Hypothalamus (tissue), 51 donors: Measurements from ENCODE around the gene ZNF628.

Experiments
- DNase-seq, 51 donors: peaks; one replicate each; lab custom pipeline; 2025; lab: John Stamatoyannopoulos, UW

Gene ZNF628

GRCh38 chr19:55476100-55476775 is at the start of gene ZNF628:
TSS of gene ZNF628 (plus strand) at chr19:55476617. CDS start at chr19:55479911, 3,294 bp downstream.
- DNase-seq = peak; percentile 80 to 99 (median 98)

DNA sequence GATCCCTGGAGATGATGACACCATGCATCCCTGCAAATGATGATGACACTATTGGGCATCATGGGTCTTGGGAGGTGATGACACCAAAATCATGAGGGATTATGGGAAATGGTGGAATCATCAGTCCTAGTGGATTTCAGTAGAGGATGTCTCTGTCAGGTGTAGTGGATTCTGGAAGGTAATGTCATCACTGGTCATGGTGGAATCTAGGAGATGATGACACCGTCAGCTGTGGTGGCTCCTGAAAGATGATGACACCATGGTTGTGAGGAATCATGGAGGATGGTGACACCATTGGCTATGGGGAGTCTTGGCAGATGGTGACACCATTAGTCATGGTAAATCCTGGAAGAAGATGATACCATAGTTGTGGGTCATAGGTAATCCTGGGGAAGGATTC is 45.2 kb upstream of the ZNF628 start:
- DNase-seq = no peak

DNA sequence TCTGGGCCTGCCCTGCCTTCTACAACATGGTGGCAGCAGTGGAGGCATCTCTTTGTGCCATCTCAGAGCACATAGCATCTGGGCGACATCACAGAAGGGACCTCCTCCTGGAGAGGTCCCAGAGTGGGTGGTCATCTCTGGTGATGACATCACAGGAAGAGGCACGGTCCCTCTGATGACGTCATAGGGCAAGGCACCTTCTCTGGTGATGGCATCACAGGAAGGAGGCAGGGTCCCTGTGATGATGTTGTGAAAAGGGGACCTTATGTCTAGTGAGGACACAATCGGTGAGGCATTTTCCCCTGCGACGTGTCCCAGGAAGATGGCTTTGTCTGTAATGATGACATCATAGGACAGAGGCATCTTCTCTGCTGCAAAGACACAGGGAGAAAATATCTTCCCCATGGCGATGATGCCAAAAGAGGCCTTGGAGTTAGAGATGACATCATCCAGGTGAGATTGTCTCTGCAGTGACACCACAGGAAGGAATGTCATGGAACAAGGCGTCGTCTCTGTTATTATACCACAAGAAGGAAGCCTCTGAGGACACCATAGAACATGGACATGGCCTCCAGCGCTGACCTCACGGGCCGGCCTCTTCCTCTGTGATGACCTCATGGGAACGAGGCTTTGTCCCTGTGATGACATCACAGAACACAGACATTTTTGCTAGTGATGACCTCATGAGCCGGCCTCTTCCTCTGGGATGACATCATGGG is 44.0 kb upstream of the ZNF628 start:
- no peak for DNase-seq

GRCh38 chr19:55433292-55433691 is 43.1 kb upstream of the ZNF628 start:
- no peak for DNase-seq

DNA sequence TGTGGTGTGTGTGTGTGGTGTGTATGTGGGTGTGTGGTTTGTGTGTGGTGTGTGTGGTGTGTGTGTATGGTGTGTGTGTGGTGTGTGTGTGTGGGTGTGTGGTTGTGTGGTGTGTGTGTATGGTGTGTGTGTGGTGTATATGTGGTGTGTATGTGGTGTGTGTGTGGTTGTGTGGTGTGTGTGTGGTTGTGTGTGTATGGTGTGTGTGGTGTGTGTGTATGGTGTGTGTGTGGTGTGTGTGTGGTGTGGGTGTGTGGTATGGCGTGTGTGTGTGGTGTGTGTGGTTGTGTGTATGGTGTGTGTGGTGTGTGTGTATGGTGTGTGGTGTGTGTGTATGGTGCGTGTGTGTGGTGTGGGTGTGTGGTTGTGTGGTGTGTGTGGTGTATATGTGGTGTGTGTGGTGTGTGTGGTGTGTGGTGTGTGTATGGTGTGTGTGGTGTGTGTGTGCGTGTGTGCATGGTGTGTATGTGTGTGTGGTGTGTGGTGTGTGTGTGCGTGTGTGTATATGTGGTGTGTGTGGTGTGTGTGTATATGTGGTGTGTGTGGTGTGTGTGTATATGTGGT is 42.0 kb upstream of the ZNF628 start:
- DNase-seq = no peak

GRCh38 chr19:55435020-55435419 is 41.4 kb upstream of the ZNF628 start:
- no peak for DNase-seq

DNA sequence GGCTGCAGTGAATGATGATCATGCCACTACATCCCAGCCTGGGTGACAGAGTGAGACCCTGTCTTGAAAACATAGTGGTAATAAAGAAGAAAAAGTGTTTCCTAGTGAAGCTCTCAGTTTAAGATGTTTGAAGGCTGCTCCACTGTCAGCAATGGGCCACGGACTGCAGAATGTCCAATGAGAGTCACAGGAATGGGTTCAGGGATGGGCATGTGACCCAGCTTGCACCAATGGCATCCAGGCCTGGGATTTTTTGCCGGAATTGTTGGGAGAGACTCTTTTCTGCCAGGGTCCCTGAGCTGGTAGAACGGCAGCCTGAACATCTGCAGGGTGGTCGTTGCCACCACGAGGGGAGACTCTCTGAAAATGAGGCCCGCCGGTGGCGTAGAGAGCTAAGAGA is 39.6 kb upstream of the ZNF628 start:
- DNase-seq = no peak

DNA sequence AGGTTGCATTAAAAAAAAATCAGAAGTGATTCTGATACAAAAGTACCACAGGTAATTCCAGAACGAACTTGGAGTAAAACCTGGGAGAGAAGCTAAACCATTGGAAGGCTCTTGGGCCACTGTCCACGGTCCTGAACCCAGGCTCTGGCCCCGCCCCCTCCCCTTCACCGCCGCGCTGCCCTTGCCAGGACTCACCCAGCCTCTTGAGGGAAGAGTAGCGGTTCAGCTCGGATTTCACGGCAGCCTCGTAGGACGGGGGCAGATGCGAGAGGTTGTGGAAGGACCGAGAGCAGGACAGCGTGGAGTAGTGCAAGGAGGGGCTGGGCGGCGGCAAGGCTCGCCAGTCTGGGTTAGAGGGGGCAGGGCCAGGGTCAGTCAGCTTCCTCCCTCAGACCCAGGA is 39.0 kb upstream of the ZNF628 start:
- peak in 12 of 51 donors; percentile 2 to 43 (median 20) for DNase-seq

DNA sequence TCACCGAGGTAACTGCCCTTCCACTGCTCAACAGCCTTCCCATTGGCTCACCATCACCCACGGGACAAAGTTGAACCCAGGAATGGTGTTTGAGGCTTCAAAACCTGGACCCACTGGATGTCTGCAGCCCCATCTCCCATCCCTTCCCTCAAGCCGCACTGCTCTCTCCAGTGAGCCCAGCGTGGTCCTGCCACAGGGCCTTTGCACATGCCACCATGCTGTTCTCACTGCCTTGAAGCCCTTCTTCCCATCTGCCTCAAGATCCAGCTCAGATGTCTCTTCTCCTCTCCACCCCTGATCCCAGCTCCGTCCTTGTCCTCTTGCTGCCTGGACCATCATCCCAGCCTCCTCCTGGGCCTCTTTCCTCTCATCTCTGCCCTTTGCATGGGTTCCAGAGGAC is 37.4 kb upstream of the ZNF628 start:
- DNase-seq = no peak

DNA sequence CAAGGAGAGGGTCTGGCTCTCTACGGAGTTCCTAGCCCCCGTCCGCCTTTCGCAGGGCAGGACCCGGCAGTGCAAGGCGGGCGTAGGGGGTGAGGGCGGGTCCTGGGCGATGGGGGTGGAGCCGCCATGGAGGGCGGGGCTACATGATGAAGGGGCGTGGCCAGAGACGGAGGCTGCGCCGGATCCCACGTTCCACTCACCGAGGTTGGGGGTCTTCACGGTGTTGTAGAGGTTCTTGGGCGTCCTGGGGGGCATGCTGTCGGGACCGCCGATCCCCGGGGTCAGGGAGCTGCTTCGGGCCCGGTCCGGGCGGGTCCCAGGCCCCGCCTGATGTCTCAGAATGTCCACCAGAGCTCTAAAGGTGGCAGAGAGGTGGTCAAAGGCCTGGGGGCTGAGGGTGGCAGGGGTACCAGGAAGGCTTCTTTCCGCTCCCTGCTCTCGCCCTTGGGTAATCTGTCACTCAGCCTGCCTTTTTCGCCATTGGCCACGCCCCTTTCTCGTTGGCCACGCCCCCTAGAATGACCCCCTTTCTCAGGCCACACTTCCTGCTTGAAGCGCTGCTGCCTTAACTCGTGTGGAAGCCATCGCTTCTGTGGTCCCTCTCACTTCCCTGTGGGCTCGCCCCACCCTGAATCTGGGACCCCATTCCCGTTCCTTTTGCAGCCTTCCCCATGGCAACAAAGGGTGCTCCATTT is 35.9 kb upstream of the ZNF628 start:
- DNase-seq = peak in 1 of 51 donors; percentile 17

GRCh38 chr19:55441319-55441691 is 35.1 kb upstream of the ZNF628 start:
- no peak for DNase-seq

DNA sequence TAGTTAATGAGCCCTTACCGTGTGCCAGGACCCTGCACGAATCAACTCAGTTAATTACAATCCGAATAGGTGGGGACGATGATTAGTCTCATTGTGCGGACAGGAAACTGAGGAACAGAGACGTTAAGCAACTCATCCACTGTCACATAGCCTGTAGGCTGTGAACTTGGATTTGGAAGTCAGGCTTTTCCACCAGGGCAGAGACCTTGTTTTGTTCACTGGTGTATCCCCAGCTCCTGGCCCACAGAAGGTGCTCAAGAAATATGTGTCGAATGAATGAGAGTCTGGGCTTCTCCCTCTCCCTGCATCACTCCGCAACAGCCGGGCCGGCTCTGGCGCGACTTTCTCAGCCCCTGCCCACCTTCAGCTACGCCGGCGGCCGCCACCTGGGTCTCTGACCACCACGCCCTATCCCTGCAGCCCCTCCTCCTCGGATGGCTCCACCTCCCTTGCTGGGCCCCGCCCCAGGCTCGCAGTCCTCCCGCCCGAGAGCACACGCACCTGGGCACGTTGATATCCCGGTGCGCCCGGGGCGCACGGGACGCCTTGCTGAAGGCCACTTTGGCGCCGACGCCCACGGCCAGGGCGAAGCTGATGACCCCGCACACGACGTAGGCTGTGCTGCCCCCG is 34.6 kb upstream of the ZNF628 start:
- peak in 1 of 51 donors; percentile 17 for DNase-seq

GRCh38 chr19:55442372-55442961 is 34.0 kb upstream of the ZNF628 start:
- peak in 8 of 51 donors; percentile 14 to 38 (median 30) for DNase-seq

- peak in 23 of 51 donors; percentile 13 to 82 (median 42) for DNase-seq
Observed at GRCh38 chr19:55443045-55443823, 33.2 kb upstream of the ZNF628 start, which contains the start of gene SHISA7. TSS of gene SHISA7 (minus strand) at chr19:55443300. CDS start at chr19:55442863, 437 bp downstream.

DNA sequence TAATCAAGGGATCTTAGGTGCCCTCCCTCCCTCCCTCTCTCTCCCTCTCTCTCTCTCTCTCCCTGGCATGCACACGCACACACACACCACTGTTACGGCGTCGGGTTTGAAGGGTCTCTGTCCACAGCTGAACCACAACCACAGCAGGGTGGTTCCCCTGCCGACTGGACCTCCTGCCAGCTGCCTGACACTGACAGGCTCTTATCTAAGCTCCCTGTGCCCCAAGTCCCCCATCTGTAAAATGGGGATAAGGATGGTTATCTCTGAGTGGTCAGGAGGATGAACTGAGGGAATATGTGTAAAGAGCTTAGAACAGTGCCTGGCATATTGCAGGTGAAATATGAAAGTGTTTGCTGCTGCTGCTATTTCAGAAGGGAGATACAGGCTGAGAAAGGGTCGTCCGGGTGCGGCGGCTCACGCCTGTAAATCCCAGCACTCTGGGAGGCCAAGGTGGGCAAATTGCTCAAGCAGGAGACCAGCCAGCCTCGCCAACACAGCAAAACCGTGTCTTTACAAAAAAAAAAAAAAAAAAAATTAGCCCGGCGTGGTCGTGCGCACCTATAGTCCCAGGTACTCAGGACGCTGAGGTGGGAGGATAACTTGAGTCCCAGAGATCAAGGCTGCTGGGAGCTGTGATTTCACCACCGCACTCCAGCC is 32.5 kb upstream of the ZNF628 start:
- peak in 1 of 51 donors; percentile 70 for DNase-seq

DNA sequence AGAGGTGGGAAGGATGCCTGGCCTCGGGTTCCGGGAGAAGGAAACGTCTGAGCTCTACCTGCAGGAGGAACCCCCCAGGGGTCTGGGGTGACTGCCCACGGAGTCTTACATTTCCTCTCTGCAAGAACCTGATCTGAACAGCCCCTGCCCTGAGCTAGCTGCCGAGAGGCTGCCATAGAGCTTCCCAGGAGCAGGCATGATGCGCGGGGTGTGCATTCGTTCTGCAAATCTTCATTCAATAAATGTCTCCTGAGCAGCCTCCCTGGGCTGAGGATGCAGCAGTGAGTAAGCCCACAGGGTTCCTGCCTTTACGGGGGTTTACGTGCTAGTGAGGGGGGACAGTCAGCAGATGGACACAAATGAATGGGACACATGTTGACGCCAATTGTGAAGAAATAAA is 31.8 kb upstream of the ZNF628 start:
- DNase-seq = peak in 2 of 51 donors; percentile 28 to 39

GRCh38 chr19:55446060-55446459 is 30.4 kb upstream of the ZNF628 start:
- DNase-seq = no peak

GRCh38 chr19:55447421-55448174 is 28.8 kb upstream of the ZNF628 start:
- peak in 41 of 51 donors; percentile 5 to 86 (median 56) for DNase-seq
